ENCODE measurements around the gene ENPP6. TPM values are rescaled to one million over a fixed set of nuclear protein-coding genes. Genes with fewer than 3 reads are reported as not detected.

The ENPP6 gene
- total RNA-seq, 1 experiment from 2014 or later: not detected

- no peaks in the 10 kb centered on the region for H3K79me2 ChIP-seq (ENCODE audit: low read length)
- DNase-seq: no peak
- no peaks in the 10 kb centered on the region for H4K20me1 ChIP-seq (ENCODE audit: insufficient read depth, low read depth, low read length)
- H3K4me2 ChIP-seq (ENCODE audit: low read depth, low read length, poor library complexity, severe bottlenecking): no peak overlapping the region
- H3K4me3 ChIP-seq (ENCODE audit: low read length): no peak overlapping the region
- H2AFZ ChIP-seq (ENCODE audit: low read length): no peak overlapping the region
- no peak overlapping the region for H3K27ac ChIP-seq (ENCODE audit: low read length)
- no peaks in the 10 kb centered on the region for H3K27me3 ChIP-seq (ENCODE audit: low read length)
- H3K9me3 ChIP-seq (ENCODE audit: low read length): no peaks in the 10 kb centered on the region
- no peak overlapping the region for H3K9ac ChIP-seq (ENCODE audit: low read length)
- H3K4me1 ChIP-seq (ENCODE audit: low read length): no peaks in the 10 kb centered on the region
- no peaks in the 10 kb centered on the region for H3K36me3 ChIP-seq (ENCODE audit: insufficient read depth, low read length)
- H3K9me2 ChIP-seq (replicated peaks; ENCODE audit: insufficient read depth, low read length): no peaks in the 10 kb centered on the region
Observed at GRCh38 chr4:184104419-184105101, 113.1 kb downstream of the ENPP6 start.

- Histone ChIP-seq H3K4me3 (ENCODE audit: low read length) (no peak overlapping the region), H3K27ac (ENCODE audit: low read length) (no peak overlapping the region), H2AFZ (ENCODE audit: low read length) (no peak overlapping the region), H3K9me2 (replicated peaks; ENCODE audit: insufficient read depth, low read length) (no peaks in the 10 kb centered on the region), H3K27me3 (ENCODE audit: low read length) (no peaks in the 10 kb centered on the region), H3K4me2 (ENCODE audit: low read depth, low read length, poor library complexity, severe bottlenecking) (no peak overlapping the region), H3K4me1 (ENCODE audit: low read length) (no peaks in the 10 kb centered on the region), H3K9me3 (ENCODE audit: low read length) (no peaks in the 10 kb centered on the region), H3K36me3 (ENCODE audit: insufficient read depth, low read length) (no peaks in the 10 kb centered on the region), H4K20me1 (ENCODE audit: insufficient read depth, low read depth, low read length) (no peaks in the 10 kb centered on the region), H3K9ac (ENCODE audit: low read length) (no peak overlapping the region), H3K79me2 (ENCODE audit: low read length) (no peaks in the 10 kb centered on the region)
- no peak for DNase-seq
Observed at GRCh38 chr4:184103527-184104264, 114.0 kb downstream of the ENPP6 start.

- H3K9ac ChIP-seq (ENCODE audit: low read length): no peak overlapping the region
- no peaks in the 10 kb centered on the region for H3K36me3 ChIP-seq (ENCODE audit: insufficient read depth, low read length)
- DNase-seq: no peak
- no peaks in the 10 kb centered on the region for H3K27me3 ChIP-seq (ENCODE audit: low read length)
- no peak overlapping the region for H3K4me3 ChIP-seq (ENCODE audit: low read length)
- no peaks in the 10 kb centered on the region for H3K79me2 ChIP-seq (ENCODE audit: low read length)
- no peaks in the 10 kb centered on the region for H4K20me1 ChIP-seq (ENCODE audit: insufficient read depth, low read depth, low read length)
- no peak overlapping the region for H2AFZ ChIP-seq (ENCODE audit: low read length)
- no peaks in the 10 kb centered on the region for H3K9me3 ChIP-seq (ENCODE audit: low read length)
- H3K9me2 ChIP-seq (replicated peaks; ENCODE audit: insufficient read depth, low read length): no peaks in the 10 kb centered on the region
- no peak overlapping the region for H3K27ac ChIP-seq (ENCODE audit: low read length)
- no peak overlapping the region for H3K4me2 ChIP-seq (ENCODE audit: low read depth, low read length, poor library complexity, severe bottlenecking)
- no peaks in the 10 kb centered on the region for H3K4me1 ChIP-seq (ENCODE audit: low read length)
Observed at GRCh38 chr4:184102927-184103326, 114.7 kb downstream of the ENPP6 start.

GRCh38 chr4:184102488-184102887 lies 115.2 kb downstream of the ENPP6 start:
- no peaks in the 10 kb centered on the region for H3K79me2 ChIP-seq (ENCODE audit: low read length)
- H2AFZ ChIP-seq (ENCODE audit: low read length): no peak overlapping the region
- no peak overlapping the region for H3K4me2 ChIP-seq (ENCODE audit: low read depth, low read length, poor library complexity, severe bottlenecking)
- no peak overlapping the region for H3K27ac ChIP-seq (ENCODE audit: low read length)
- H3K36me3 ChIP-seq (ENCODE audit: insufficient read depth, low read length): no peaks in the 10 kb centered on the region
- no peak for DNase-seq
- no peaks in the 10 kb centered on the region for H3K9me3 ChIP-seq (ENCODE audit: low read length)
- H3K9ac ChIP-seq (ENCODE audit: low read length): no peak overlapping the region
- no peak overlapping the region for H3K4me3 ChIP-seq (ENCODE audit: low read length)
- H4K20me1 ChIP-seq (ENCODE audit: insufficient read depth, low read depth, low read length): no peaks in the 10 kb centered on the region
- no peaks in the 10 kb centered on the region for H3K27me3 ChIP-seq (ENCODE audit: low read length)
- no peaks in the 10 kb centered on the region for H3K9me2 ChIP-seq (replicated peaks; ENCODE audit: insufficient read depth, low read length)
- H3K4me1 ChIP-seq (ENCODE audit: low read length): no peaks in the 10 kb centered on the region

- no peaks in the 10 kb centered on the region for H3K27me3 ChIP-seq (ENCODE audit: low read length)
- no peaks in the 10 kb centered on the region for H3K9me2 ChIP-seq (replicated peaks; ENCODE audit: insufficient read depth, low read length)
- no peaks in the 10 kb centered on the region for H3K4me1 ChIP-seq (ENCODE audit: low read length)
- no peaks in the 10 kb centered on the region for H3K79me2 ChIP-seq (ENCODE audit: low read length)
- H3K4me3 ChIP-seq (ENCODE audit: low read length): no peak overlapping the region
- H3K36me3 ChIP-seq (ENCODE audit: insufficient read depth, low read length): no peaks in the 10 kb centered on the region
- no peak overlapping the region for H3K27ac ChIP-seq (ENCODE audit: low read length)
- DNase-seq: no peak
- H3K4me2 ChIP-seq (ENCODE audit: low read depth, low read length, poor library complexity, severe bottlenecking): no peak overlapping the region
- H3K9ac ChIP-seq (ENCODE audit: low read length): no peak overlapping the region
- H3K9me3 ChIP-seq (ENCODE audit: low read length): no peaks in the 10 kb centered on the region
- H2AFZ ChIP-seq (ENCODE audit: low read length): no peak overlapping the region
- H4K20me1 ChIP-seq (ENCODE audit: insufficient read depth, low read depth, low read length): no peaks in the 10 kb centered on the region
Observed at GRCh38 chr4:184101711-184102110, 116.0 kb downstream of the ENPP6 start.

GRCh38 chr4:184100297-184100885 lies 117.3 kb downstream of the ENPP6 start:
- Histone ChIP-seq H4K20me1 (ENCODE audit: insufficient read depth, low read depth, low read length) (no peaks in the 10 kb centered on the region), H3K36me3 (ENCODE audit: insufficient read depth, low read length) (no peaks in the 10 kb centered on the region), H3K4me2 (ENCODE audit: low read depth, low read length, poor library complexity, severe bottlenecking) (no peak overlapping the region), H3K79me2 (ENCODE audit: low read length) (no peaks in the 10 kb centered on the region), H3K4me3 (ENCODE audit: low read length) (no peak overlapping the region), H3K9ac (ENCODE audit: low read length) (no peak overlapping the region), H3K9me3 (ENCODE audit: low read length) (no peaks in the 10 kb centered on the region), H3K27ac (ENCODE audit: low read length) (no peak overlapping the region), H2AFZ (ENCODE audit: low read length) (no peak overlapping the region), H3K27me3 (ENCODE audit: low read length) (no peaks in the 10 kb centered on the region), H3K9me2 (replicated peaks; ENCODE audit: insufficient read depth, low read length) (no peaks in the 10 kb centered on the region), H3K4me1 (ENCODE audit: low read length) (no peaks in the 10 kb centered on the region)
- DNase-seq: no peak

GRCh38 chr4:184099535-184099966 lies 118.1 kb downstream of the ENPP6 start:
- Histone ChIP-seq H3K79me2 (ENCODE audit: low read length) (no peaks in the 10 kb centered on the region), H3K9me2 (replicated peaks; ENCODE audit: insufficient read depth, low read length) (no peaks in the 10 kb centered on the region)

GRCh38 chr4:184099000-184099399 lies 118.7 kb downstream of the ENPP6 start:
- Histone ChIP-seq H2AFZ (ENCODE audit: low read length) (no peak overlapping the region), H3K27me3 (ENCODE audit: low read length) (no peaks in the 10 kb centered on the region), H3K4me3 (ENCODE audit: low read length) (no peak overlapping the region), H3K9me2 (replicated peaks; ENCODE audit: insufficient read depth, low read length) (no peaks in the 10 kb centered on the region), H3K36me3 (ENCODE audit: insufficient read depth, low read length) (no peaks in the 10 kb centered on the region), H3K9ac (ENCODE audit: low read length) (no peak overlapping the region), H3K9me3 (ENCODE audit: low read length) (no peaks in the 10 kb centered on the region), H3K4me1 (ENCODE audit: low read length) (no peaks in the 10 kb centered on the region), H3K27ac (ENCODE audit: low read length) (no peak overlapping the region), H3K4me2 (ENCODE audit: low read depth, low read length, poor library complexity, severe bottlenecking) (no peak overlapping the region), H4K20me1 (ENCODE audit: insufficient read depth, low read depth, low read length) (no peaks in the 10 kb centered on the region), H3K79me2 (ENCODE audit: low read length) (no peaks in the 10 kb centered on the region)
- DNase-seq: no peak

More at GRCh38 chr4:184099535-184099966, 118.1 kb downstream of the ENPP6 start:
- H3K27me3 ChIP-seq (ENCODE audit: low read length): no peaks in the 10 kb centered on the region
- no peaks in the 10 kb centered on the region for H3K9me3 ChIP-seq (ENCODE audit: low read length)
- no peak overlapping the region for H2AFZ ChIP-seq (ENCODE audit: low read length)
- no peak overlapping the region for H3K4me3 ChIP-seq (ENCODE audit: low read length)
- no peaks in the 10 kb centered on the region for H3K4me1 ChIP-seq (ENCODE audit: low read length)
- H3K9ac ChIP-seq (ENCODE audit: low read length): no peak overlapping the region
- no peak overlapping the region for H3K4me2 ChIP-seq (ENCODE audit: low read depth, low read length, poor library complexity, severe bottlenecking)
- H3K36me3 ChIP-seq (ENCODE audit: insufficient read depth, low read length): no peaks in the 10 kb centered on the region
- no peak for DNase-seq
- no peaks in the 10 kb centered on the region for H4K20me1 ChIP-seq (ENCODE audit: insufficient read depth, low read depth, low read length)
- H3K27ac ChIP-seq (ENCODE audit: low read length): no peak overlapping the region
